ENCODE data around the gene PTRHD1. TPM values are rescaled to one million over a fixed set of nuclear protein-coding genes. Genes with fewer than 3 reads are reported as not detected.

The PTRHD1 gene
- total and polyA plus RNA-seq, 2 donors (not counting 1 experiment from before 2014, with no cell fraction given), result 20.2 to 29.8 TPM

GRCh38 chr2:24783641-24784040 is 9.6 kb downstream of the PTRHD1 start:
- no CpG with 5 or more reads among the region's 3 CpGs for WGBS (ENCODE audit: insufficient coverage)

DNA sequence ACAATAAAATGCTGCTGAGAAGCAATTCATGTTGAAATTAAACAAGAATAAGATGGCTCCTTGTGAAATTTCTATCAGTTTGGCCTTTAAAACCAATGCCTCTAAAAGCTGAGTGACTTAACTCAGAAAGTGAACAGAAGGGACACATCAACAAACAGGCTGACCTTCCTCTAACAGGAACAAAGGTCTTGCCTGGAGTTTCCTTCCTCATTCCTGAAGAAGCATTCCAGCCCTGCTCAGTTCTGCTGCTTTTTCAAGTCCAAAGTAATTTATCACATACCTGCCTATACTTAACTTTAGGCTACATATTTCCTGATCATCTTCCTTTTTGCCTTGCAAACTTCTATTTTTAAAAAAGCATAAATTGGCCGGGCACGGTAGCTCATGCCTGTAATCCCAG is 14.1 kb downstream of the PTRHD1 start:
- no peak for DNase-seq
- intact Hi-C loops (cut with micrococcal nuclease), result no loop called here
- H4K20me1 ChIP-seq (ENCODE audit: control insufficient read depth, insufficient read depth, low read length, poor library complexity, severe bottlenecking), result no peaks in the 10 kb centered on the region
- no peak for ATAC-seq (ENCODE audit: low read depth)
- no peak overlapping the region for H3K27ac Mint-ChIP-seq
- ChIA-PET POLR2A (no interaction called here), CTCF (no interaction called here)
- H3K79me2 ChIP-seq (ENCODE audit: control insufficient read depth, insufficient read depth, low read length), result peaks cover 3% of the 10 kb centered on the region
- no peak for TF ChIP-seq EZH2 (IDR thresholded peaks at IDR 0.05; ENCODE audit: borderline replicate concordance, insufficient read depth, low read depth, low read length, poor library complexity, severe bottlenecking)
- TF ChIP-seq, protein P1, sequence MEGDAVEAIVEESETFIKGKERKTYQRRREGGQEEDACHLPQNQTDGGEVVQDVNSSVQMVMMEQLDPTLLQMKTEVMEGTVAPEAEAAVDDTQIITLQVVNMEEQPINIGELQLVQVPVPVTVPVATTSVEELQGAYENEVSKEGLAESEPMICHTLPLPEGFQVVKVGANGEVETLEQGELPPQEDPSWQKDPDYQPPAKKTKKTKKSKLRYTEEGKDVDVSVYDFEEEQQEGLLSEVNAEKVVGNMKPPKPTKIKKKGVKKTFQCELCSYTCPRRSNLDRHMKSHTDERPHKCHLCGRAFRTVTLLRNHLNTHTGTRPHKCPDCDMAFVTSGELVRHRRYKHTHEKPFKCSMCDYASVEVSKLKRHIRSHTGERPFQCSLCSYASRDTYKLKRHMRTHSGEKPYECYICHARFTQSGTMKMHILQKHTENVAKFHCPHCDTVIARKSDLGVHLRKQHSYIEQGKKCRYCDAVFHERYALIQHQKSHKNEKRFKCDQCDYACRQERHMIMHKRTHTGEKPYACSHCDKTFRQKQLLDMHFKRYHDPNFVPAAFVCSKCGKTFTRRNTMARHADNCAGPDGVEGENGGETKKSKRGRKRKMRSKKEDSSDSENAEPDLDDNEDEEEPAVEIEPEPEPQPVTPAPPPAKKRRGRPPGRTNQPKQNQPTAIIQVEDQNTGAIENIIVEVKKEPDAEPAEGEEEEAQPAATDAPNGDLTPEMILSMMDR (IDR thresholded peaks at IDR 0.05), result no peak
- no peaks in the 10 kb centered on the region for H3K36me3 ChIP-seq (replicated peaks in 1 of 2; ENCODE audit: control extremely low read depth in 1 of 2, control insufficient read depth in 1 of 2, extremely low read depth in 1 of 2, insufficient read depth in 2 of 2, low read length in 1 of 2)
- H3K9me3 Mint-ChIP-seq (ENCODE audit: insufficient read depth), result no peaks in the 10 kb centered on the region
- no peak overlapping the region for H3K4me3 Mint-ChIP-seq
- no peak overlapping the region for H3K27ac ChIP-seq (ENCODE audit: low read length in 2 of 2)
- H3K4me1 Mint-ChIP-seq, result peaks cover 2% of the 10 kb centered on the region
- no peak overlapping the region for H2AFZ ChIP-seq (ENCODE audit: insufficient read depth, low read depth, low read length, poor library complexity, severe bottlenecking)
- H3K4me3 ChIP-seq (ENCODE audit: control extremely low read depth in 1 of 5, extremely low read depth in 1 of 5, insufficient read depth in 1 of 5, low read depth in 2 of 5, low read length in 4 of 5), result no peak overlapping the region
- no peak overlapping the region for H3K9ac ChIP-seq (ENCODE audit: low read length)
- H3K27me3 Mint-ChIP-seq, result peaks cover 25% of the 10 kb centered on the region
- H3K4me1 ChIP-seq (ENCODE audit: control insufficient read depth in 2 of 2, insufficient read depth in 2 of 2, low read length in 2 of 2), result no peaks in the 10 kb centered on the region
- H3K9me3 ChIP-seq (ENCODE audit: control extremely low read depth in 1 of 3, control insufficient read depth in 2 of 3, insufficient read depth in 1 of 3, low read length in 2 of 3), result peaks cover 0 to 2% (median 0%) of the 10 kb centered on the region in 3 donors
- H3K4me2 ChIP-seq (replicated peaks; ENCODE audit: low read depth, low read length, poor library complexity, severe bottlenecking), result no peak overlapping the region
- 49% methylated on average over 2 of the region's 2 CpGs for WGBS (ENCODE audit: insufficient coverage)
- peaks cover 0 to 33% (median 25%) of the 10 kb centered on the region in 4 experiments for H3K27me3 ChIP-seq (replicated peaks in 1 of 4; ENCODE audit: control extremely low read depth in 1 of 4, control insufficient read depth in 3 of 4, insufficient read depth in 4 of 4, low read length in 3 of 4)

More at GRCh38 chr2:24783641-24784040, 9.6 kb downstream of the PTRHD1 start:
- Histone ChIP-seq H3K4me1 (ENCODE audit: control insufficient read depth in 2 of 2, insufficient read depth in 2 of 2, low read length in 2 of 2) (peaks cover 23 to 27% of the 10 kb centered on the region in 2 donors), H3K9me3 (ENCODE audit: control extremely low read depth in 1 of 3, control insufficient read depth in 2 of 3, insufficient read depth in 1 of 3, low read length in 2 of 3) (peaks cover 0 to 10% (median 6%) of the 10 kb centered on the region in 3 donors), H3K4me3 (ENCODE audit: control extremely low read depth in 1 of 5, extremely low read depth in 1 of 5, insufficient read depth in 1 of 5, low read depth in 2 of 5, low read length in 4 of 5) (no peak overlapping the region), H3K36me3 (replicated peaks in 1 of 2; ENCODE audit: control extremely low read depth in 1 of 2, control insufficient read depth in 1 of 2, extremely low read depth in 1 of 2, insufficient read depth in 2 of 2, low read length in 1 of 2) (no peaks in the 10 kb centered on the region), H3K27me3 (replicated peaks in 1 of 4; ENCODE audit: control extremely low read depth in 1 of 4, control insufficient read depth in 3 of 4, insufficient read depth in 4 of 4, low read length in 3 of 4) (peaks cover 0 to 47% (median 25%) of the 10 kb centered on the region in 4 experiments), H3K79me2 (ENCODE audit: control insufficient read depth, insufficient read depth, low read length) (peaks cover 3% of the 10 kb centered on the region), H2AFZ (ENCODE audit: insufficient read depth, low read depth, low read length, poor library complexity, severe bottlenecking) (no peak overlapping the region), H3K27ac (ENCODE audit: low read length in 2 of 2) (no peak overlapping the region), H3K4me2 (replicated peaks; ENCODE audit: low read depth, low read length, poor library complexity, severe bottlenecking) (no peak overlapping the region), H4K20me1 (ENCODE audit: control insufficient read depth, insufficient read depth, low read length, poor library complexity, severe bottlenecking) (no peaks in the 10 kb centered on the region), H3K9ac (ENCODE audit: low read length) (no peak overlapping the region)
- intact Hi-C loops (cut with micrococcal nuclease), result loop anchor here (2.0 kb wide), 1 partner anchor 293 kb away; the partner anchor contains the start of gene NCOA1
- ATAC-seq (ENCODE audit: low read depth), result no peak
- no peak overlapping the region for H3K27ac Mint-ChIP-seq
- TF ChIP-seq, protein P1 (IDR thresholded peaks at IDR 0.05), result no peak
- no peak for TF ChIP-seq EZH2 (IDR thresholded peaks at IDR 0.05; ENCODE audit: borderline replicate concordance, insufficient read depth, low read depth, low read length, poor library complexity, severe bottlenecking)
- no peak overlapping the region for H3K4me3 Mint-ChIP-seq
- POLR2A ChIA-PET, result no interaction called here
- H3K4me1 Mint-ChIP-seq, result peaks cover 25% of the 10 kb centered on the region
- CTCF ChIA-PET, result interaction anchor here (1.0 kb wide), 1 partner anchor 9 kb away, joined by 4 read pairs; no protein-coding TSS in a partner anchor
- H3K9me3 Mint-ChIP-seq (ENCODE audit: insufficient read depth), result no peaks in the 10 kb centered on the region
- DNase-seq, result no peak
- H3K27me3 Mint-ChIP-seq, result peaks cover 20% of the 10 kb centered on the region
